Glutamatergic neuron (in vitro differentiated cells): ENCODE data around the gene RTL5. TPM values are rescaled to one million over a fixed set of nuclear protein-coding genes. Genes with fewer than 3 reads are reported as not detected.

Experiments
- DNase-seq: peaks from one replicate; pipeline ENCODE4 v3.0.0; 2022
- H3K27ac Mint-ChIP-seq: one replicate; pipeline ENCODE4 v1.8.0; 2020; ENCODE audit warnings: mild to moderate bottlenecking, mixed read lengths, inconsistent platforms; ENCODE audit not compliant: unreplicated experiment
- H3K27me3 Mint-ChIP-seq: one replicate; pipeline ENCODE4 v1.8.0; 2020; ENCODE audit warnings: mild to moderate bottlenecking, moderate library complexity, mixed read lengths, inconsistent platforms; ENCODE audit not compliant: unreplicated experiment
- H3K36me3 Mint-ChIP-seq: one replicate; pipeline ENCODE4 v1.8.0; 2020; ENCODE audit warnings: mild to moderate bottlenecking, mixed read lengths, inconsistent platforms; ENCODE audit not compliant: unreplicated experiment
- H3K4me1 Mint-ChIP-seq: one replicate; pipeline ENCODE4 v1.8.0; 2020; ENCODE audit warnings: mild to moderate bottlenecking, low read depth, mixed read lengths, inconsistent platforms; ENCODE audit not compliant: unreplicated experiment
- H3K4me3 Mint-ChIP-seq: one replicate; pipeline ENCODE4 v1.8.0; 2020; ENCODE audit warnings: mild to moderate bottlenecking, mixed read lengths, inconsistent platforms; ENCODE audit not compliant: unreplicated experiment
- H3K9me3 Mint-ChIP-seq: one replicate; pipeline ENCODE4 v1.8.0; 2020; ENCODE audit warnings: mild to moderate bottlenecking, moderate library complexity, mixed read lengths, inconsistent platforms; ENCODE audit not compliant: unreplicated experiment
- total RNA-seq: library from RNA; stranded (reverse); fragmentation: NEBNext Ultra II Directional; extraction: Animal tissue kit (Norgen Biotek cat#: 25700); gene quantifications from one replicate; pipeline ENCODE4 v1.2.1, GENCODE V29; 2021; ENCODE audit not compliant: unreplicated experiment
- TF ChIP-seq, protein P1 (sequence below): fragments of 200-600 bp; sonication (generic); IDR thresholded peaks from one replicate; pipeline ENCODE4 v1.5.0; 2021; ENCODE audit not compliant: partially characterized antibody, unreplicated experiment

The RTL5 gene
- total RNA-seq, 1 donor from 2014 or later: 18.2 TPM

DNA sequence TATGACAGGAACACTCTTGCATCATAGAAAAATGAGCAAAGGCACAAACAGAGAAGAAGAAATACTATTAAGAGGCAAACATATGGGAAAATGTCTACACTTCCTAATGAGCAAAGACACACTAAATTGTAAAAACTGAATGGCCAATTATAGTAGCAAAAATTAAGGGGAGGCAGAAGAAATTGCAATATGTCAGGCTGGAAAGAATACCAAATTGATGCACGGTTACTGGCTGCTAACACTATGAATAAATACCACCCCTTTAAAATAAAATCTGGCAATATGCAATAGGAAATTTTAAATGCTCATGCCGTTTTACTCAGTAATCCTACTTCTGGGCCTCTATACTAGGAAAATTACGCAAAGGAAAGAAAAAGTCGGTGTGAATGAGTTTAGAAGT, 33.8 kb upstream of the RTL5 start:
- no peaks in the 10 kb centered on the region for H3K9me3 Mint-ChIP-seq

GRCh38 chrX:72159769-72160168, 28.1 kb upstream of the RTL5 start:
- Mint-ChIP-seq H3K27me3 (no peaks in the 10 kb centered on the region), H3K27ac (no peak overlapping the region), H3K36me3 (no peaks in the 10 kb centered on the region), H3K9me3 (peaks cover 6% of the 10 kb centered on the region), H3K4me1 (no peaks in the 10 kb centered on the region), H3K4me3 (no peak overlapping the region)
- TF ChIP-seq, protein P1, sequence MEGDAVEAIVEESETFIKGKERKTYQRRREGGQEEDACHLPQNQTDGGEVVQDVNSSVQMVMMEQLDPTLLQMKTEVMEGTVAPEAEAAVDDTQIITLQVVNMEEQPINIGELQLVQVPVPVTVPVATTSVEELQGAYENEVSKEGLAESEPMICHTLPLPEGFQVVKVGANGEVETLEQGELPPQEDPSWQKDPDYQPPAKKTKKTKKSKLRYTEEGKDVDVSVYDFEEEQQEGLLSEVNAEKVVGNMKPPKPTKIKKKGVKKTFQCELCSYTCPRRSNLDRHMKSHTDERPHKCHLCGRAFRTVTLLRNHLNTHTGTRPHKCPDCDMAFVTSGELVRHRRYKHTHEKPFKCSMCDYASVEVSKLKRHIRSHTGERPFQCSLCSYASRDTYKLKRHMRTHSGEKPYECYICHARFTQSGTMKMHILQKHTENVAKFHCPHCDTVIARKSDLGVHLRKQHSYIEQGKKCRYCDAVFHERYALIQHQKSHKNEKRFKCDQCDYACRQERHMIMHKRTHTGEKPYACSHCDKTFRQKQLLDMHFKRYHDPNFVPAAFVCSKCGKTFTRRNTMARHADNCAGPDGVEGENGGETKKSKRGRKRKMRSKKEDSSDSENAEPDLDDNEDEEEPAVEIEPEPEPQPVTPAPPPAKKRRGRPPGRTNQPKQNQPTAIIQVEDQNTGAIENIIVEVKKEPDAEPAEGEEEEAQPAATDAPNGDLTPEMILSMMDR: no peak
- no peak for DNase-seq

More for the DNA sequence above, 33.8 kb upstream of the RTL5 start:
- DNase-seq: no peak
- H3K27me3 Mint-ChIP-seq: no peaks in the 10 kb centered on the region
- no peaks in the 10 kb centered on the region for H3K36me3 Mint-ChIP-seq
- no peaks in the 10 kb centered on the region for H3K4me1 Mint-ChIP-seq
- no peak overlapping the region for H3K4me3 Mint-ChIP-seq
- TF ChIP-seq, protein P1: no peak
- no peak overlapping the region for H3K27ac Mint-ChIP-seq

DNA sequence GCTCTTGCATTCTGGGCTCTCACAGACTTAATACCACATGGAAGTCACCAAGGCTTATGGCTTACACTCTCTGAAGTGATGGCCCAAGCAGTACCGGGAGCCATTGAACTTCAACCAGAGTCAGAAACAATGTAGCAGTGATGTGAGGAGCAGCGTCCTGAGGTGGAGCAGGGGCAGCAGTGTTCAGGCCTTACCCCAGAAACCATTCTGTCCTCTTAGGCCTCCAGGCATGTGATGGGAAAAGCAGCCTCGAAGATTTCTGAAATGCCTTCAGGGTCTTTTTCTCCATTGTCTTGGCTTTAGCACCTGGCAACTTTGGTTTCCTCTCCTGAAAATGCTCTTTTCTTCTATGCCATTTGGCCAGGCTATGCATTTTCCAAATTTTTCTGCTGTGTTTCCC, 27.1 kb upstream of the RTL5 start:
- no peak for DNase-seq
- H3K27ac Mint-ChIP-seq: no peak overlapping the region
- H3K4me3 Mint-ChIP-seq: no peak overlapping the region
- H3K27me3 Mint-ChIP-seq: no peaks in the 10 kb centered on the region
- peaks cover 6% of the 10 kb centered on the region for H3K9me3 Mint-ChIP-seq
- H3K4me1 Mint-ChIP-seq: no peaks in the 10 kb centered on the region
- TF ChIP-seq, protein P1: no peak
- no peaks in the 10 kb centered on the region for H3K36me3 Mint-ChIP-seq

DNA sequence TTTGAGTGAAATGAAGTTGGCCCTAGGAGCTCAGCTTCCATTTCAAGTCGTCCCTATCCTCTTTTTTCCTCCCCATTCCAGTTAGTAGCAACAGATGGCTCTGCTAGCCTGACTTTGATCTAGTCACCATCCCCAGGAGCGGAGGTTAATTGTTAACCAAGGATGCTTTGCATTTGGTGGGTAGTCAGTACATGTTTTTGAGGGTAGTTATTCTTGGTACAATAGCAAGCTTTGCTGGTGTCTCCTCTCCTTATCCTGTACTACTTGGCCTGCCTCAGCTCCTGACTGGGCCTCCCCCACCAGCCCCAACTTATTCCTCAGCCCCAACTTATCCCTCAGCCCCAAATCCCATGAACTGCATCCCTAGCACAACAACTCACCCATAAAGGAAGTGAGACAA, 14.8 kb upstream of the RTL5 start:
- peaks cover 4% of the 10 kb centered on the region for H3K9me3 Mint-ChIP-seq
- peaks cover 15% of the 10 kb centered on the region for H3K4me1 Mint-ChIP-seq
- no peak for DNase-seq
- TF ChIP-seq, protein P1: no peak
- peaks cover 2% of the 10 kb centered on the region for H3K27me3 Mint-ChIP-seq
- H3K4me3 Mint-ChIP-seq: no peak overlapping the region
- no peak overlapping the region for H3K27ac Mint-ChIP-seq
- H3K36me3 Mint-ChIP-seq: no peaks in the 10 kb centered on the region

DNA sequence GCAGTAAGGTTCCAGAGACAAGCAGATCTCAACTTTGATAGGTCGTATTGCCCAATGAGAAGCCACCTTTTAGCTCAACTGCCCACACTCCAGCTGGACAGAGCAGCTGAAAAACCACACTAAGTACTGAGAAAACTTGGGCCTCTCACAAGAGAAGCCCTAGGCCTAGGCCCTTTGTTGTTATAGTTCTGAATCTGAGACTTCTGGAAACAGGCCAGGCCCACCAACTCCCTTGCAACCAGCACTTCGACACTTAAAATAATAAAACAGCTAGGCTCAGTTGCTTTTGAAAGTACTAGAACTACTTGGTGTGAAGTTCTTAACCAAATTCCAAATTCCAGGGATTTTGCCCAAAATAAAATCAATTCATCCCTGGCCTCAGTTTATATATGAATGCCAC, 13.5 kb upstream of the RTL5 start:
- no peak for DNase-seq
- peaks cover 6% of the 10 kb centered on the region for H3K27me3 Mint-ChIP-seq
- H3K4me3 Mint-ChIP-seq: no peak overlapping the region
- H3K27ac Mint-ChIP-seq: no peak overlapping the region
- peaks cover 7% of the 10 kb centered on the region for H3K9me3 Mint-ChIP-seq
- peaks cover 19% of the 10 kb centered on the region for H3K4me1 Mint-ChIP-seq
- TF ChIP-seq, protein P1: no peak
- H3K36me3 Mint-ChIP-seq: no peaks in the 10 kb centered on the region
